ENCODE measurements around the gene CCDC178.

CCDC178 gene

DNA sequence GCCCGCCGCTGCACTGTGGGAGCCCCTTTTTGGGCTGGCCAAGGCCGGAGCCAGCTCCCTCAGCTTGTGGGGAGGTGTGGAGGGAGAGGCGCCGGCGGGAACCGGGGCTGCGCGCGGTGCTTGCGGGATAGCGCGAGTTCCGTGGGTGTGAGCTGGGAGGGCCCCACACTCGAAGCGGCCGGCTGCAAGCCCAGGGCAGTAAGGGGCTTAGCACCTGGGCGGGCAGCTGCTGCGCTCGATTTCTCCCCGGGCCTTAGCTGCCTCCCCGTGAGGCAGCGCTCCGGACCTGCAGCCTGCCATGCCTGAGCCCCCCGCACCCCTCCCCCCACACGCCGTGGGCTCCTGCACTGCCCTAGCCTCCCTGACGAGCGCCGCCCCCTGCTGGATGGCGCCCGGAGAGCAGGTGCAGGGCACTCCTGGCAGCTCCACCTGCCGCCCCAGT is 124.4 kb downstream of the CCDC178 start:
- no peak overlapping the region for H3K4me3 ChIP-seq (ENCODE audit: insufficient read depth, low read length, poor library complexity, severe bottlenecking)
- no peaks in the 10 kb centered on the region for H3K36me3 ChIP-seq (ENCODE audit: low read length)
- H3K79me2 ChIP-seq (ENCODE audit: insufficient read depth, low read length) = no peaks in the 10 kb centered on the region
- H3K4me2 ChIP-seq (ENCODE audit: low read depth, low read length, poor library complexity, severe bottlenecking) = no peak overlapping the region
- no peak overlapping the region for H3K9ac ChIP-seq (ENCODE audit: low read length)
- no peaks in the 10 kb centered on the region for H3K9me3 ChIP-seq (ENCODE audit: insufficient read depth, low read length)
- no peak for TF ChIP-seq EZH2phosphoT487 (conservative IDR thresholded peaks at IDR 0.05; ENCODE audit: low read length)
- TF ChIP-seq, protein P1, sequence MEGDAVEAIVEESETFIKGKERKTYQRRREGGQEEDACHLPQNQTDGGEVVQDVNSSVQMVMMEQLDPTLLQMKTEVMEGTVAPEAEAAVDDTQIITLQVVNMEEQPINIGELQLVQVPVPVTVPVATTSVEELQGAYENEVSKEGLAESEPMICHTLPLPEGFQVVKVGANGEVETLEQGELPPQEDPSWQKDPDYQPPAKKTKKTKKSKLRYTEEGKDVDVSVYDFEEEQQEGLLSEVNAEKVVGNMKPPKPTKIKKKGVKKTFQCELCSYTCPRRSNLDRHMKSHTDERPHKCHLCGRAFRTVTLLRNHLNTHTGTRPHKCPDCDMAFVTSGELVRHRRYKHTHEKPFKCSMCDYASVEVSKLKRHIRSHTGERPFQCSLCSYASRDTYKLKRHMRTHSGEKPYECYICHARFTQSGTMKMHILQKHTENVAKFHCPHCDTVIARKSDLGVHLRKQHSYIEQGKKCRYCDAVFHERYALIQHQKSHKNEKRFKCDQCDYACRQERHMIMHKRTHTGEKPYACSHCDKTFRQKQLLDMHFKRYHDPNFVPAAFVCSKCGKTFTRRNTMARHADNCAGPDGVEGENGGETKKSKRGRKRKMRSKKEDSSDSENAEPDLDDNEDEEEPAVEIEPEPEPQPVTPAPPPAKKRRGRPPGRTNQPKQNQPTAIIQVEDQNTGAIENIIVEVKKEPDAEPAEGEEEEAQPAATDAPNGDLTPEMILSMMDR (IDR thresholded peaks at IDR 0.05; ENCODE audit: insufficient read depth, low read length, poor library complexity, severe bottlenecking) = no peak
- H3K27ac ChIP-seq (ENCODE audit: low read depth, low read length) = no peak overlapping the region
- no peaks in the 10 kb centered on the region for H3K9me2 ChIP-seq (replicated peaks; ENCODE audit: insufficient read depth, low read length)
- no peaks in the 10 kb centered on the region for H3F3A ChIP-seq (ENCODE audit: insufficient read depth)
- no peaks in the 10 kb centered on the region for H4K20me1 ChIP-seq (ENCODE audit: low read depth, low read length)
- no peak overlapping the region for H2AFZ ChIP-seq (ENCODE audit: low read depth, low read length, severe bottlenecking)
- H3K27me3 ChIP-seq (ENCODE audit: low read length) = no peaks in the 10 kb centered on the region

DNA sequence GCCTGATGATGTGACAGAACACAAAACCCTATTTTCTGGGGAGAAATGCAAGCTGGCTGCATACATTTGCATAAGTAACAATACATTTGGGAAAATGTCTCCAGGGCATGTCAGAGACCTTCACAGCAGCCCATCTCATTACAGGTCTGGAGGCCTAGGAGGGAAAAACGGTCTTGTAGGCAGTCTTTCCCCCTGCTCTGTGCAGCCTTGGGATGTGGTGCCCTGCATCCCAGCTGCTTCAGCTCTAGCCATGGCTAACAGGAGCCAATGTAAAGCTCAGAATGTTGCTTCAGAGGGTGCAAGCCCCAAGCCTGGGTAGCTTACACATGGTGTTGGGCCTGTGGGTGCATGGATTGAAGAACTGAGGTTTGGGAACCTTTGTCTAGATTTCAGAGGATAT is 133.0 kb downstream of the CCDC178 start:
- H2AFZ ChIP-seq (ENCODE audit: low read depth, low read length, severe bottlenecking) = no peak overlapping the region
- no peak overlapping the region for H3K4me3 ChIP-seq (ENCODE audit: insufficient read depth, low read length, poor library complexity, severe bottlenecking)
- no peaks in the 10 kb centered on the region for H3K27me3 ChIP-seq (ENCODE audit: low read length)
- no peaks in the 10 kb centered on the region for H4K20me1 ChIP-seq (ENCODE audit: low read depth, low read length)
- H3K27ac ChIP-seq (ENCODE audit: low read depth, low read length) = no peak overlapping the region
- H3F3A ChIP-seq (ENCODE audit: insufficient read depth) = no peaks in the 10 kb centered on the region
- H3K36me3 ChIP-seq (ENCODE audit: low read length) = no peaks in the 10 kb centered on the region
- no peak overlapping the region for H3K4me2 ChIP-seq (ENCODE audit: low read depth, low read length, poor library complexity, severe bottlenecking)
- H3K9me2 ChIP-seq (replicated peaks; ENCODE audit: insufficient read depth, low read length) = no peaks in the 10 kb centered on the region
- H3K9me3 ChIP-seq (ENCODE audit: insufficient read depth, low read length) = 0 out of 2 replicates have a peak, but pooled peaks cover 5% of the 10 kb centered on the region
- TF ChIP-seq EZH2phosphoT487 (conservative IDR thresholded peaks at IDR 0.05; ENCODE audit: low read length) = no peak
- TF ChIP-seq, protein P1 (IDR thresholded peaks at IDR 0.05; ENCODE audit: insufficient read depth, low read length, poor library complexity, severe bottlenecking) = no peak
- no peaks in the 10 kb centered on the region for H3K79me2 ChIP-seq (ENCODE audit: insufficient read depth, low read length)
- no peak overlapping the region for H3K9ac ChIP-seq (ENCODE audit: low read length)

DNA sequence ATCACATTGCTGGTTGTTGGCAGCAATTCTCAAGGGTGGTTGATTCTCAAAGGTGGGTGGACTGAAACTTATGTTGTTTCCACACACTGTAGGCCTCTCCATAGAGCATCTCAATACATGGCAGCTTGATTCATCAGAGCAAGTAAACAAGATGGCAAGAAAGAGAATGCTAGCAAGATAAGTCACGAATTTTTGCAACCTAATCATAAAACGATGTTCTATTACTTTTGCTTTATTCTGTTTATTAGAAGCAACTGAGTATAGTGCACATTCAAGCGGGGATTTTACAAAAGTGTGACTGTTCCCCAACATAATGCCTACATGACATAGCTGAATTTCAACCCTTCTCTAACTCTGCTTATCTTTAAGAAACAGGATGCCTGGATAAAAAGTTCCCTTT is 136.2 kb downstream of the CCDC178 start:
- Histone ChIP-seq H3K9me2 (replicated peaks; ENCODE audit: insufficient read depth, low read length) (no peaks in the 10 kb centered on the region), H3K36me3 (ENCODE audit: low read length) (no peaks in the 10 kb centered on the region), H2AFZ (ENCODE audit: low read depth, low read length, severe bottlenecking) (no peak overlapping the region), H3K79me2 (ENCODE audit: insufficient read depth, low read length) (no peaks in the 10 kb centered on the region), H3F3A (ENCODE audit: insufficient read depth) (no peaks in the 10 kb centered on the region), H4K20me1 (ENCODE audit: low read depth, low read length) (no peaks in the 10 kb centered on the region), H3K9me3 (ENCODE audit: insufficient read depth, low read length) (0 out of 2 replicates have a peak, but pooled peaks cover 5% of the 10 kb centered on the region), H3K9ac (ENCODE audit: low read length) (no peak overlapping the region), H3K27ac (ENCODE audit: low read depth, low read length) (no peak overlapping the region), H3K27me3 (ENCODE audit: low read length) (no peaks in the 10 kb centered on the region), H3K4me3 (ENCODE audit: insufficient read depth, low read length, poor library complexity, severe bottlenecking) (no peak overlapping the region), H3K4me2 (ENCODE audit: low read depth, low read length, poor library complexity, severe bottlenecking) (no peak overlapping the region)
- TF ChIP-seq, protein P1 (IDR thresholded peaks at IDR 0.05; ENCODE audit: insufficient read depth, low read length, poor library complexity, severe bottlenecking) = no peak
- no peak for TF ChIP-seq EZH2phosphoT487 (conservative IDR thresholded peaks at IDR 0.05; ENCODE audit: low read length)

Data from SU-DHL-6 (cell line).